ENCODE data around the gene WDR11.

The WDR11 gene

GRCh38 chr10:120944586-120945125 is 93.5 kb downstream of the WDR11 start:
- DNase-seq (ENCODE audit: low spot score), result no peak

- no peak for DNase-seq (ENCODE audit: low spot score)
Measured at GRCh38 chr10:120945182-120945581, 94.0 kb downstream of the WDR11 start.

DNA sequence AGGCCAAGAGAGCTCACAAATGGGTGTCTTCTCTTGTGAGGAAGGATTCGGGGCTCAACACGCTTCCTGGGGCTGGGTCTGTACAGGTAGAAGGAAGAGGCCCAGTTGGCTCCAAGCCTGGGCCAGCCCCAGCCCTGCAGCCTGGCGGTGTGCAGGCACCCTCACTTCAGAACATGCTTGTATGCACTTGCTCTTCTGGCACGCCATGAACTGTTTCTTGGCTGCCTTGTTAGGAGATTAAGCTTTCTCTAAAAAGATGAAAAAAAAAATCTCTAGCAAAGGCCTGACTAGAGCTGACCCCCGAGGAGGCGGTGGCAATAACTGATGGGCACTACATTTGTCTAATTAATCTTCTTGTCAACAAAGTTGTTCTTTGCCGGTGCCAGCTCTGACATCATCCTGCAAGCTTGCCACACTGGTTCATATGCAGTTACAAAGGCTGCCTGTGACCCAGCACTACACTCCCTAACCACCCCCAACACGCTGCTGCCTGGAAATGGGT is 94.7 kb downstream of the WDR11 start:
- no peak for DNase-seq (ENCODE audit: low spot score)

DNA sequence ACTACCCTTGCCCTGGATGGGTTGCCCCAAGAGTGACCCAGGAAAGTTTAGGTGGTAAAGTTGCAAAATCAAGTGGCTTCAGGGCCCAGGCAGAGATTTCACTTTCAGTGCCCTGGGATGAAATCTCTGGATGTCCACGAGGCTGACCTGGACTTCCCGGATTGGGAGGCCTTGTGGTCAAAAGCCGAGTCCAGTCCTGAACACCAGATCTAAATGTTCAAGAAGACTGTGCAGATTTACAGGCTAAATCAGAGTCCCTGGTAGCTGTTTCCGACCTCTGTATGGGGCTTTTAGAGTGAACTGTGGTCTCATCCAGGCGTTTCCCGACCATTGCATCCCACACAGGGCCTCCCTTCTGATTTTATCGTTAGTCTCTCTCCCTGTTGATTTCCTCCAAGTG is 95.3 kb downstream of the WDR11 start:
- DNase-seq (ENCODE audit: low spot score), result no peak

DNA sequence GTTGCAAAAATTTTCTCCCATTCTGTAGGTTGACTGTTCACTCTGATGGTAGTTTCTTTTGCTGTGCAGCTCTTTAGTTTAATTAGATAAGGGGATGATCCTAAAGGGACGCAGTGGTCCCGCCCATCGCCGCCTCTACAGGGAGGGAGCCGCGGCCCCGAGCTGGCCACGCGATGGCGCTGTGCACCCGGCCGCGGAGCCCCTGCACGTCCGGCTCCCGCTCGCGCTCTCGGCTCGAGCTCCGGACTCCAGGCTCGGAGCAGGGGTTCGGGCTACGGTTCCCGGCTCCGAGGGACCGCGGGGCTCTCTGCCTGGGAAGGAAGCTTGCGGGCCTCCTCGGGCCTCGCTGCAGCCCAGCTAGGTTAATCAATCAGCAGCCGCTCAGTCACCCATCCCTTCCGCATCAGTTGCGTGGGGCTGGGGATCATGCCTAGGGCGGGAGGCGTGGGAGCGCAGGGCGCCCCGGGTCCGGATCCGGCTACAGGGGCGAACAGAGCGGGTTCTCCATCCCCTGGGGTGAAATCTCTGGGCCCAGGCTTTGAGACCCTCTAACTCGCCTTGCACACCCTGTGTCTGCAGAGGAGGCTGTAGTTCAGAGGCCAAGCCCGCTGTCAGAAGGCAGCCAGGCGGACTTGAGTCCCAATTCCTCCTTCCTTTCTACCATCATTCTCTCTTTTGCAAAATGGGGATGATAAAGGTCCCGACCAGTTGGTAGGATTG is 97.9 kb downstream of the WDR11 start:
- DNase-seq (ENCODE audit: low spot score), result peak; percentile 68

- no peak for DNase-seq (ENCODE audit: low spot score)
Measured at GRCh38 chr10:120949609-120950031, 98.5 kb downstream of the WDR11 start.

- no peak for DNase-seq (ENCODE audit: low spot score)
Measured at GRCh38 chr10:120950051-120950561, 98.9 kb downstream of the WDR11 start.

DNA sequence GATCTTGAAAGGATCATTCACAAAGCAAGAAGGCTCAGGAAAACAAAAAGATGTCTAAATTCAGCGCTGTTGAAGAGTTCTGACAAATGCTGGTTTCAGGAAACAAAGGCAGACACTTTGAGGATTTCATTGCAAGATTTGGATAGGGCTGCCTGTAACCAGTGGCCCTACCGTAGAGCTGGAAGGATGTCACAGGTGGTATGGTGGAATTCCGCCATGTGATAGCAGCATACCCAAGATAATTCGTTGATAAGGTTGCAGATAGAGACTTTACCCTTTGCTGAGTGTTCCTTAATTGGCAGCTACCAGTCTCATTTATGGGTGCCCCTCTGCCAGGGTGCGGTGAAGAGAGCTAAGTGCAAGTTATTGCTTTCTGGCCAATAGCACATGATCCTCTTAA is 100.1 kb downstream of the WDR11 start:
- no peak for DNase-seq (ENCODE audit: low spot score)

DNA sequence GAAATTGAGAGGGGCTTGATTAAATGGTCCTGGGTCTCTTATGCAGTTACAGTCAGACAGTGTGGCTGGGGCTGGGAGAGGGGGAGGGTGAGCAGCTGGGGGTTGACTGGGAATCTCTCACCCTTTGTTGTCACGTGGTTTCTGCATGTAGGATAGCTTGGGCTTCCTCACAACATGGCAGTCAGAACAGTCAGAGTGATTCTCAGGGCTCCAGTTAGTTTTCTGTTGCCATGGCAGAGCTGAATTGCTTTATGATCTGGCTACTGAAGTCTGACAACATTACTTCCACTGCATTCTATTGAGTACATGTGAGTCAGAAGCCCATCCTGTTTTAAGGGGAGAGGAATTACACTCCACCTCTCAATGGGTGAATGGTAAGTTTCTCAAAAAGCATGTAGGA is 102.7 kb downstream of the WDR11 start:
- DNase-seq (ENCODE audit: low spot score), result no peak
